Lung (tissue), 12 donors: Measurements from ENCODE around the gene DNAJC3. TPM values are rescaled to one million over a fixed set of nuclear protein-coding genes. Genes with fewer than 3 reads are reported as not detected.
A peak's percentile ranks its signal among the peaks of the same experiment; 100 is the strongest.

ENCODE experiments used
- ATAC-seq: fragments of 200-7000 bp; cut with Tn5 transposase; one replicate; pipeline ENCODE4 v1.9.1; 2020; ENCODE audit warnings: moderate number of reproducible peaks; ENCODE audit not compliant: insufficient read depth, low FRiP score
- DNase-seq, 3 donors: peaks; one replicate each; pipeline ENCODE4 v3.0.0-alpha.2; 2013 to 2017
- H3K27ac ChIP-seq, 2 donors: one replicate each; pipeline ENCODE4 v1.5.1; 2013; ENCODE audit warnings: mild to moderate bottlenecking in 2 of 2, moderate library complexity in 2 of 2, control low read depth in 1 of 2, inconsistent platforms in 1 of 2, low read depth in 1 of 2, low read length in 1 of 2
- H3K27me3 ChIP-seq, 3 donors: one replicate each; pipeline ENCODE4 v1.5.1; 2013; ENCODE audit warnings: low read length in 2 of 3; ENCODE audit not compliant: control insufficient read depth in 3 of 3, insufficient read depth in 3 of 3
- H3K36me3 ChIP-seq, 4 donors: one replicate each; pipeline ENCODE4 v1.5.1; 2013; ENCODE audit warnings: low read length in 4 of 4, mild to moderate bottlenecking in 1 of 4, moderate library complexity in 1 of 4; ENCODE audit not compliant: control insufficient read depth in 4 of 4, insufficient read depth in 4 of 4
- H3K4me1 ChIP-seq, 5 donors: one replicate each; pipeline ENCODE4 v1.5.1; 2013; ENCODE audit warnings: low read length in 5 of 5, mild to moderate bottlenecking in 2 of 5, moderate library complexity in 1 of 5; ENCODE audit not compliant: control insufficient read depth in 5 of 5, insufficient read depth in 5 of 5
- H3K4me3 ChIP-seq: one replicate; pipeline ENCODE4 v1.5.1; 2013; ENCODE audit warnings: mild to moderate bottlenecking, control low read depth, moderate library complexity
- H3K9ac ChIP-seq, 2 donors: one replicate each; pipeline ENCODE4 v1.5.1; 2013; ENCODE audit warnings: low read length in 2 of 2, control low read depth in 1 of 2; ENCODE audit not compliant: insufficient read depth in 1 of 2
- H3K9me3 ChIP-seq, 4 donors: one replicate each; pipeline ENCODE4 v1.5.1; 2013; ENCODE audit warnings: low read length in 3 of 4, mild to moderate bottlenecking in 1 of 4, moderate library complexity in 1 of 4; ENCODE audit not compliant: control insufficient read depth in 4 of 4, insufficient read depth in 3 of 4
- WGBS, 2 donors: extraction: QIAGEN DNeasy Blood & Tissue Kit; methylation state at CpG; one replicate each; pipeline ENCODE4 v1.1.7; 2013; 5-methylcytosine and 5-hydroxymethylcytosine counted together
- polyA plus RNA-seq, 2 donors: library from polyadenylated mRNA; stranded (reverse); fragments of 200-250 nt; gene quantifications; one replicate each; pipeline ENCODE4 v1.2.1, GENCODE V29; 2013
- total RNA-seq, 2 donors: library from RNA; depleted of rRNA in 1 of 2; stranded (reverse); fragments of >200 nt in 1 of 2; gene quantifications; one replicate each; pipeline ENCODE4 v1.2.1, GENCODE V29; 2014 to 2021
- TF ChIP-seq, protein P1 (sequence below): IDR thresholded peaks from 2 replicates; pipeline ENCODE4 v1.5.1; 2012; ENCODE audit warnings: mild to moderate bottlenecking; ENCODE audit errors: control extremely low read depth, extremely low read depth
- donor health status: control.
- donor health status: control.
- donor health status: Bipolar disorder and iron deficiency.
- donor health status: healthy.
- donor health status: DM: yes; HTN: yes; CAD: no.

DNAJC3 gene
- total and polyA plus RNA-seq, 4 donors = 15.2 to 61.8 (median 38.5) TPM

DNA sequence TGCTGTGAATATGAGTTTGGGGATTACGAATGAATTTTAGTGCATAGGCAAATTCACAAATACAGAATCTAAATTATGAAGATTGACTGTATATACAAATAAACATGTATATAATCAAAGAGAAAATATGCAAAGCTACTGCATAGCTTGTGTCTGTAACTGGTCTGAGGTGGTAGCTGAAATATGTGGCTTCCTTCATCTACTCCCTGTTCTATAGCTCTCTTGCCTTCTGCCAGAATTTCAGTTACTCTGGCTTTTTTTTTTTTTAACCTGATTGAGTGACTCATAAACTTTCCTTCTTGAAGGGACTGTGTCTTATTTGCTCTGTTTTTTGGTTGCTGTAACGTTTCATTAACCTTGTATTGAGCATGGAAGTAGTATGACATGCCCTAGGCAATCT is 26.6 kb downstream of the DNAJC3 start:
- Histone ChIP-seq H3K9me3 (no peaks in the 10 kb centered on the region), H3K27me3 (no peaks in the 10 kb centered on the region), H3K9ac (no peak overlapping the region), H3K4me1 (peaks cover 0 to 37% (median 0%) of the 10 kb centered on the region in 5 donors), H3K4me3 (no peak overlapping the region), H3K27ac (no peak overlapping the region), H3K36me3 (peaks cover 0 to 2% (median 1%) of the 10 kb centered on the region in 4 donors)
- ATAC-seq = no peak
- 70 to 81% methylated on average over 2 of the region's 2 CpGs for WGBS, 2 donors
- TF ChIP-seq, protein P1, sequence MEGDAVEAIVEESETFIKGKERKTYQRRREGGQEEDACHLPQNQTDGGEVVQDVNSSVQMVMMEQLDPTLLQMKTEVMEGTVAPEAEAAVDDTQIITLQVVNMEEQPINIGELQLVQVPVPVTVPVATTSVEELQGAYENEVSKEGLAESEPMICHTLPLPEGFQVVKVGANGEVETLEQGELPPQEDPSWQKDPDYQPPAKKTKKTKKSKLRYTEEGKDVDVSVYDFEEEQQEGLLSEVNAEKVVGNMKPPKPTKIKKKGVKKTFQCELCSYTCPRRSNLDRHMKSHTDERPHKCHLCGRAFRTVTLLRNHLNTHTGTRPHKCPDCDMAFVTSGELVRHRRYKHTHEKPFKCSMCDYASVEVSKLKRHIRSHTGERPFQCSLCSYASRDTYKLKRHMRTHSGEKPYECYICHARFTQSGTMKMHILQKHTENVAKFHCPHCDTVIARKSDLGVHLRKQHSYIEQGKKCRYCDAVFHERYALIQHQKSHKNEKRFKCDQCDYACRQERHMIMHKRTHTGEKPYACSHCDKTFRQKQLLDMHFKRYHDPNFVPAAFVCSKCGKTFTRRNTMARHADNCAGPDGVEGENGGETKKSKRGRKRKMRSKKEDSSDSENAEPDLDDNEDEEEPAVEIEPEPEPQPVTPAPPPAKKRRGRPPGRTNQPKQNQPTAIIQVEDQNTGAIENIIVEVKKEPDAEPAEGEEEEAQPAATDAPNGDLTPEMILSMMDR = no peak
- DNase-seq = no peak

DNA sequence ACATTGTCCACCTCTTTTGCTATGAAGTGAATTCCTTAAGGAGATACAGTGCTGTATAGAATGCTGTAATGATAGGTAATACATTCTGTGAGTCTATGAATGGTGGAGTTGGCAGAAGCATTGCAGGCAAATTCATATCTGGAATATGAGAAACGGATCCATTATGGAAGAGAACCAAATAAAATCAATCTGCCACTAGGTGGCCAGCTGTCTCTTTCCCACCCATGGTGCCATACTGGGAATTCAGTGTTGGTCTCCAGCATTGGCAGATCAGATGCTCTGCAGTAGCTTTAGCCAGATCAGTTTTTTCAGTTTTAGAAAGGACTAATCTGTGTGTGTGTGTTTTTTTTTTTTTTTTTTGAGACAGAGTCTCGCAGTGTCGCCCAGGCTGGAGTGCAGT is 27.6 kb downstream of the DNAJC3 start:
- no peaks in the 10 kb centered on the region for H3K27me3 ChIP-seq
- H3K4me1 ChIP-seq = peaks cover 0 to 31% (median 0%) of the 10 kb centered on the region in 5 donors
- TF ChIP-seq, protein P1 = no peak
- peaks cover 0 to 2% (median 1%) of the 10 kb centered on the region in 4 donors for H3K36me3 ChIP-seq
- WGBS, 2 donors = 98 to 99% methylated on average over 3 of the region's 3 CpGs
- H3K9me3 ChIP-seq = no peaks in the 10 kb centered on the region
- DNase-seq (no peak), ATAC-seq (no peak)
- no peak overlapping the region for H3K27ac ChIP-seq
- H3K4me3 ChIP-seq = no peak overlapping the region
- H3K9ac ChIP-seq = no peak overlapping the region

- WGBS, 2 donors = 96 to 100% methylated on average over 1 of the region's 1 CpG
- no peaks in the 10 kb centered on the region for H3K9me3 ChIP-seq
- no peak overlapping the region for H3K9ac ChIP-seq
- no peaks in the 10 kb centered on the region for H3K27me3 ChIP-seq
- ATAC-seq = no peak
- no peak overlapping the region for H3K4me3 ChIP-seq
- H3K36me3 ChIP-seq = peaks cover 0 to 3% (median 2%) of the 10 kb centered on the region in 4 donors
- no peak overlapping the region for H3K27ac ChIP-seq
- TF ChIP-seq, protein P1 = no peak
- peaks cover 0 to 20% (median 0%) of the 10 kb centered on the region in 5 donors for H3K4me1 ChIP-seq
- no peak for DNase-seq
Observed at GRCh38 chr13:95706356-95706755, 29.4 kb downstream of the DNAJC3 start.

- H3K27me3 ChIP-seq = no peaks in the 10 kb centered on the region
- no peak overlapping the region for H3K9ac ChIP-seq
- 70 to 87% methylated on average over 4 of the region's 4 CpGs for WGBS, 2 donors
- H3K27ac ChIP-seq = peak overlapping the region in 1 of 2 donors; percentile 17
- TF ChIP-seq, protein P1 = no peak
- H3K9me3 ChIP-seq = no peaks in the 10 kb centered on the region
- peaks cover 1 to 10% (median 3%) of the 10 kb centered on the region in 4 donors for H3K36me3 ChIP-seq
- ATAC-seq = no peak
- no peak for DNase-seq
- peaks cover 0 to 20% (median 0%) of the 10 kb centered on the region in 5 donors for H3K4me1 ChIP-seq
- H3K4me3 ChIP-seq = no peak overlapping the region
Observed at GRCh38 chr13:95707035-95707434, 30.1 kb downstream of the DNAJC3 start.
